Measurements from ENCODE around the gene MCF2L2.
"Not testable (repeated sequence)": the region's sequence is repeated elsewhere in the genome, so short reads cannot be mapped to it uniquely, and the experiment has no call there.

Gene MCF2L2

DNA sequence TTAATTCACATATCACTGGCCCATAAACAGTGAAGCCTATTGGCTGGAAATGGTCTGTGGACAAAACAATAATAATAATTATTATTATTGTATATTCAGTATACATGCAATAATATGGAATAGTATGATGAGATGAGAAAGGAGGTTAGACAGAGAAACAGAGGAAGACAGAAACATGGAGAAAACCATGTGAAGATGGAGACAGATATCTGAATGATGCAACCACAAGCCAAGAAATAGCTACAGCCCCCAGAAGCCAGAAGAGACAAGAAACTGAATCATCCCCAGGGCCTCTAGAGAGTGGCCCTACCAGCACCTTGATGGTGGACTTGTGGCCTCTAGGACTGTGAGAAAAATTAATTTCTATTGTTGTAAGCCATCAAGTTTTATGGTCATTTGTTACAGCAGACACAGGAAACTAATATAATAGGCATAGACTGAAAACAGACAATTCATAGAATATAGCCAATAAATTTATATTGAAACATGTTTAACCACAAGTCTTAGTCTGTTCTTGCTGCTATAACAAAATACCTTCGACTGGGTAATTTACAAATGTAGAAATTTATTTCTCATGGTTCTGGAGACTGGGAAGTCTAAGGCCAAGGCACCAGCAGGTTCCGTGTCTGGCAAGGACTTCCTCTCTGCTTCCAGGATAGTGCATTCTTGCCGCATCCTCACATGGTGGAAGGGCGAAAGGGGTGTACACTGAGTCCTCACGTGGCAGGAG is 31.6 kb downstream of the MCF2L2 start:
- in situ Hi-C loops (cut with MboI; ENCODE audit: low sequenced_read_pairs): no loop called here

DNA sequence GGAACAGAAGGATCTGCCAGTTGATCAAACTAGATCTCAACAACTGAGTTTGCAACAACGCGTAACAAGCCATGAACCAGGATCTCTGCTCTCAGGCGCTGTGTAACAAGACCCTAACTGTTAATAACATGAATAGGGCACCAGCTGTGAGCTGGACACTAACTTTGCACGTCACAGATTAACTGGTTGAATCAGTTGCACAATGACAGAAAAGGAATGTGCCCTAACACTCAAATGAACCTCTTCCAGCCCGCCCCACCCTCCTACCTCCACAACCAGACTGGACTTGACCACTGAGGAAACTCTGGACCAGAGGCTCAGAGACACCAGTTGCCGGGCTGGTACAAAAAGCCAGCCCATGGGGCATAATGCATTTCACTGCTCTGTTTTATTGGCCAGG is 34.3 kb downstream of the MCF2L2 start:
- in situ Hi-C loops (cut with MboI; ENCODE audit: low sequenced_read_pairs): no loop called here

DNA sequence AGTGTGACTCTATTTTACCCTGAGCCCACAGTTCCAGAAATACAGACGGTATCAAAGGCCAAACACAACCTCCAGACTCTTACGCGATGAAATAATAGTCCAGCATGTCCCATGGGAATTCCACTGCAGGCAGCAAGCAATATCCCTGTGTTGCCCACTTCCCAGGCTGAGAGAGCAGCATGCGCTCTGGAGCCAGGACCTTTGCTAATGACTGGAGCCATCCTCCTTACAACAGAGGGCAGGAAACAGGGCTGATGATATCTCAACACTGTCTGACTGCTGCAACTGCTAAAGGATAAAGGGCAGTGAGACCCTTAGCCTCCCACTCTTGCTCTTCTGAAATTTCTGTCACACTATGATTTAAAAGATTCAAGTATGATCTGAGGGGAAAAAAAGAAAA is 34.8 kb downstream of the MCF2L2 start:
- in situ Hi-C loops (cut with MboI; ENCODE audit: low sequenced_read_pairs): no loop called here

DNA sequence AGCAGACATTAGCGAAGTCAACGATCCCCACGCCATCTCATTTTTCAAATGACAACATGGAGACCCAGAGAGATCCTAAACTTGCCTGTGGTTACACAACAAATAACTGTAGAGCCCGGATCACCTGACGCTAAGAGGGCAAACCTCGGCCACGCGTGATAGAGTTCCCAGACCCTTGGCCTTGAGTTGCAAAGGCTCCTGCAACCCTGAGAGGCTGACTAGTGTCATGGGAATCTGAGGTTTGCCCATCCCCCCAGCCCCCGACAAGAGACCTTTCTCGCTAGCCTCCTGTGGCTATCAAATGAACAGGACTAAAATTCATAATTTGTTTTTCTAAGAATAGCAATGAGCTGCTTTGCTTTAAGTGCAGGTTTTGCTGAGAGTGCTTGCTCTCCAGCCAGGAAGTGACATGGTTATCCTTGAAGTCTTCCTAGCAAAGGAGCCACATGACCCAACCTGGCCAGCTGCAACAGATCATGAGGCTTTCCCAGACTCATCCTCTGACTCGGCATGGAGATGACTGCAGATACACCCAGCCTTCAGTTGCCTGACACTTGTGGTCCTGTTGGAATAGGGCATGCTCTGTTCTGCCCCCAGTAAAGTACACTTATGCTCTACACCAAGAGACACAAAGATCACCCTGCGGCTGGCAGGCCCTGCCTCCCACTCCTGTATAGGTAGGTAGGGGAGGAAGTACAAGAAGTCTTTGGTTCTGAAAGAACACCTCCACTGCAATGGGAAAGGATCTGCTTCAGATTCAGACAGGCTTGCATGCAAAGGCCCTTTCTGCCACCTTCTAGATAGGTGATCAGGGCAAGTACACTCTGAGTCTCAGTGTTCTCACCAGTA is 36.0 kb downstream of the MCF2L2 start:
- in situ Hi-C loops (cut with MboI; ENCODE audit: low sequenced_read_pairs): no loop called here

DNA sequence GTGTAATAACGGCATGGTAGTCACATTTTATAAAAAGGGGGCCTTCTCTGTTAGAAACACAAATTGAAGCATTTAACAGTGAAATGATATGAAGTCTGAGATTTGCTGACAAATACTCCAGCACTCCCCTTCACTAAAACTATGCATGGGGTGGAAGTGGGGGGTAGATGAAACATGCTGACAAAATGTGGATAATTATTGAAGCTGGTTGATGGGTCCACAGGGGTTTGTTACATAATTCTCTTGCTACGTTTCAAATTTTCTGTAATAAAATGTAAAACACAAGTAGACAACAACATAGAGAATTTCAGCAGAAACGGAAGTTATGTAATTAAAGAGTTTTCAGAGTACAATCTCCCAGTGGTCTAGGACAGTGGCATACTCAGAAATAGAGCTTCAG is 37.0 kb downstream of the MCF2L2 start:
- in situ Hi-C loops (cut with MboI; ENCODE audit: low sequenced_read_pairs): no loop called here

DNA sequence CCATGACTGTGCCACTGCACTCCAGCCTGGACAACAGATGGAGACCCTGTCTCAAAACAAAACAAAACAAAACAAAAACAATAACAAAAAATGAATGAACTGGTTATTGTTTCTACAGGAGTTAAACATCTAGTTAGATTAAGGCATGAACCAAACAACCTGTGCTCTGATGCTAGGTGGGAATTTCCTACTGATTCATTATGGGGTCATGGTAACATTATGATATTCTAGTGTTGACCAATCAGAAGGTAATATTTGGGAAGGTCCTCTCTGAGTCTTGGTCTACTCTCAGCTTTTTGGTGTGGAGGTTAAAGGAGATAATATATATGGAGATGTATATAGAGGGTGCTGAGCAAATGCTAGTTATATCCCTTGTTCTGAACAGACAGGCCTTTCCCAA is 37.6 kb downstream of the MCF2L2 start:
- in situ Hi-C loops (cut with MboI; ENCODE audit: low sequenced_read_pairs): no loop called here

DNA sequence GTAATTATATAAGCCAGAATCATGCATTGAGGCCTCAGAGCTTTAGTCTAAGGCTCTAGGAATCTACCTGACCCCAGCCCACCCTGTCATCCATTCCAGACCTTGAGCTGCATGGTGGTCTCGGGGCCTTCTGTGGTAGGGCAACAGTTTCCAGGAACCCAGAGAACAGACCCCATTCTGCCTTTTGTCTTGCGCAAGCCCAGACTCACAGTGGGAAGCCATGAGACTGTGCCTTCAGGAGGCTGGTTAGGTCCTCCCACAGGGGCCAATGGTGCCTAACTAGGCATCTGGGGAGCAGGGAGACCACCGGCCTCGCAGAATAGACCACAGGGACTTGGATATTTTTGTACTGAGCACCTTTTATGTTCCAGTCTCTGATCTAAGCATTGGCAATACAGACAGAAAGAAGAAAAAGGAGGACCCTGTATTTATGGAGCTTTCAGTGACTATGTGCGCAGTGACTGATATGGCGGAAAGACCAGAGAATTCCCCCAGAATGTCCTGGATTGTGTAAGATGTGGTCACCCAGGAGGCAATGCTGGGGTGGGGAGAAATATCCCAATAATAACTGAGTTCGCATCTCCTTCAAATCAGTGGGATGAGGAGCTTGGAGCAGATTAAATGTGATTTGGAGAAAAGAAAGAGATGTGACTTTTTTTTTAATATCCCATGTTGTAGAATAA is 40.1 kb downstream of the MCF2L2 start:
- in situ Hi-C loops (cut with MboI; ENCODE audit: low sequenced_read_pairs): no loop called here

DNA sequence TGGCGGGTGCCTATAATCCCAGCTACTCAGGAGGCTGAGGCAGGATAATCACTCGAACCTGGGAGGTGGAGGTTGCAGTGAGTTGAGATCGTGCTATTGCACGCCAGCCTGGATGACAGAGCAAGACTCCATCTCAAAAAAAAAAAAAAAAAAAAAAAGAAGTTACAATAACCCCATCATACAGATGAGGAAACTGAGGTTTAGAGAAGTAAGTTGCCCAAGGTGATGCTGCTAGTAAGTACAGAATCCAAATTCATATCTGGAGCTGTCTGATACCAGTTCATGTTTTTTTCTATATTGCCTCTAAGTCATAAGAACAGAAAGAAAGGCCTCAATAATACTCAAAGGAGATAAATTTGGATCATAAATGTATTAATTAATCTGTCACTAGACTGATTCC is 40.6 kb downstream of the MCF2L2 start:
- in situ Hi-C loops (cut with MboI; ENCODE audit: low sequenced_read_pairs): no loop called here

DNA sequence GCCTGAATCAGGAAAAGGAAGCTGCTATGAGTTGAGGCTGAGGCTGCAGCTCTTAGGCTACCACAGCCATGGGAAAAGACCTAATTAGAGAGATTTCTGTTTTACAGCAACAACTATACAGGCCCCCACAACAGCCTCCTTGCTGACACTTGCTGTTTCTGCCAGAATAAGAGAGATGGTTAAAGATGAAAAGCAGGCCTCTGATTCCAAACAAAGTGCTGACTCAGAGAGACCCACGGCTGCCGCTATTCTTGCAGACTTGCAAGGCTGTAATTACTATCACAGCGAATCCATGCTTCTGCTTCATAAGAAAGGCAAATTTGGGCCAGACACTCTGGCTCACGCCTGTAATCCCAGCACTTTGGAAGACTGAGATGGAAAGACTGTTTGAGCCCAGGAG is 41.8 kb downstream of the MCF2L2 start:
- in situ Hi-C loops (cut with MboI; ENCODE audit: low sequenced_read_pairs): no loop called here

DNA sequence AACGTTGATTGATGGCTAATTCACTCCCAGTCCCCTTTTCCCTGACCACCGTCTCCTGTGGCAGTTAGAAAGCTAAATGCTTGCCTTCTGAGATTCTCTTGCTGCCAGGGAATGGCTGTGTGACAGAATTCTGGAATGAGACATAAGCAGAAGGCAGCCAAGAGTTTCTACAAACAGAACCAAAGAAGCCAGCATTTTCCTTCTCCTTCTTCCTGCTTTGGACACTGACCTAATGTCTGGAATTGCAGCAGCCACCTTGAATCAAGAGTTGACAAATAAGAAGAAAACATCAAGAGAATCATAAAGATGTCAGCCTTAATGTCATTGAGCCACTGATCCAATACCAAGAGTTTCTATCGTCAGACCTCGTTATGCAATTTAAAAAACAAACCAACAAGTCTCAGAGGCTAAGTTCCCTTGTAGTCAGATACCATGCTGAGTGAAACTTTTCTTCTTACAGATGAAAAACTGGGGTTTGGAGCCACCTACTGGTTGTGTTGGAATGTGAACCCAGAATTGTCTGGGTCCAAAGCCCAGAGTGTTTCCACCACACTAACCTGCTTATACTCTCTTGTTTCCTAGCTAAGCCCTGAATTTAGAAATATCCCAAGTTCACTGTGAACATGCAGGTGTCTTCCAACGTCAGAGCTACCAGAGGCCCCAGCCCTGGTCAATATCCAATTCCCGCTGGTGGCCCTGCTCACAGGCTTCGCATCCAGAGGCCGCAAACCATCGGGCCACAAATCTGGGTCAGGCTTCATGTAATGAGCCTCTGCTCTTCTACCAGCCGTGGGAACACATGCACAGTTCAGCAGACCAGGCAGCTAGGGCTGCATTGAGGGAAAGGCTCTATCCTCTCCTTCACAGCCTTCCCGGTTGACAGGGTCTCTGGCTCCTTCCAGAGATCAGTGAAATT is 42.5 kb downstream of the MCF2L2 start:
- in situ Hi-C loops (cut with MboI; ENCODE audit: low sequenced_read_pairs): no loop called here

DNA sequence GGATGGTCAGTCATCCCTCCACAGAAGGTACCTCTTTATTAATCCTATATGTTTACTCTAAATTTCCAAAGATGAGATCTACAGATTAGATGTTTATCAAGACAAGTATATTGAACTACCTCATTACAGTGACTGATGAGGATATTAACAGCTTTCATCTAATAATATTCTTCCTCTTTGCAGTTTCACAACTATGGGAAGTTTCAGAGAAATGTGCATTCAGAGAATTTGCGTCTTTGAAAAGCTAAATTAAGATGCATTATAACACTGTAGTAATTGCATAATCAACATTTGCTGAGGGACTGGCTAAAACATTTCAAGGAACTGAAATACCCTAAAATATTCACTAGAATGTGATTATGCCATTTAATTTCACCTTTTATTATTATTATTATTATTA is 46.7 kb downstream of the MCF2L2 start:
- in situ Hi-C loops (cut with MboI; ENCODE audit: low sequenced_read_pairs): no loop called here

DNA sequence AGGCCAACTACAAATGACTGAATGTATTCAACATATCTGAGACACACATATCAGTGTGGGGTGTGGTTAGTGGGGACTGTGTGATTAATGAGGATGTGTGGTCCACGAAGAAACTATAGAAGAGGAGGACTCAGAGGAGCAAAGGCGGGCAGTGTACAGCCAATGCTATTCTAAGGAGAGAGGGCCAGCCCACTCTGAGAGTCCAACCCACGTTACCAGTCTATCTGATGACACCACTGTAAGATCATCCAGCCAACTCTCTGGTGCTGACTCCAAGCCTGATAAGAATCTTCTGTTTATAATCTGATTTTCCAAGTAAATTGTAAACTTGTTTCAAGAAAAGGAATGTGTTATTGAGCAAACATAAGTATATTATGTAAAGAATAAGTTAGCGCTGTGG is 47.2 kb downstream of the MCF2L2 start:
- in situ Hi-C loops (cut with MboI; ENCODE audit: low sequenced_read_pairs): no loop called here

DNA sequence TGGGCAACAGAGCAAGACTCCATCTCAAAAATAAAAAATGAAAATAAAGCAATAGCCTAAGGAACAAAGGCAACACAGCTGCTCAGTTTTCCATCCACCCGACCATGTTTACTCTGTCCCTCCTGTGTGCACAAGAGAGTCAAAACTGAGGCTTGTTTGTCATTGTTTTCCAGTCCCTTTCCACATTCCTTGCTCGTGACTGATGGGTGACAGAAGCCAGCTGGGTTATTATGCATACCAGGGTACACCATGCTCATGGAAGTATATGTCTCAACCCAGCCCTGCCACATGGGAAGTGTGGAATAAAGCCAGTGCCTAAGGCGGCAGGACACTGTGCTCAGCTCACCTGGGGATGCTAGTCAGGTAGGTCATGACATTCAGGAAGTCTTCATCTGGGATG is 49.5 kb downstream of the MCF2L2 start:
- in situ Hi-C loops (cut with MboI; ENCODE audit: low sequenced_read_pairs): no loop called here

DNA sequence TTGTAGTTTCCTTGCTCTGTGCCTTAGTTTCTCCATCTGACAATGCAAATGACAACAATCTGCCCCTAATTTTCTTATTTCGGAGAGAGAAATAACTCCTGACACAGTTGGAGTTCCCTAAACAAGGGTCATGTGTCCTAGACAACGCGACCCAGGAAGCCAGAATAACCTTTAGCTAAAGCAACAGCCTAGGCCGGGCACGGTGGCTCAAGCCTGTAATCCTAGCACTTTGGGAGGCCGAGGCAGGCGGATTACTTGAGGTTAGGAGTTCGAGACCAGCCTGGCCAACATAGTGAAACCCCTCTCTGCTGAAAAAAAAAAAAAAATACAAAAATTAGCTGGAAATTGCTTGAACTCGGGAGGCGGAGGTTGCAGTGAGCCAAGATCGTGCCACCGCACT is 49.9 kb downstream of the MCF2L2 start:
- in situ Hi-C loops (cut with MboI; ENCODE audit: low sequenced_read_pairs): no loop called here

DNA sequence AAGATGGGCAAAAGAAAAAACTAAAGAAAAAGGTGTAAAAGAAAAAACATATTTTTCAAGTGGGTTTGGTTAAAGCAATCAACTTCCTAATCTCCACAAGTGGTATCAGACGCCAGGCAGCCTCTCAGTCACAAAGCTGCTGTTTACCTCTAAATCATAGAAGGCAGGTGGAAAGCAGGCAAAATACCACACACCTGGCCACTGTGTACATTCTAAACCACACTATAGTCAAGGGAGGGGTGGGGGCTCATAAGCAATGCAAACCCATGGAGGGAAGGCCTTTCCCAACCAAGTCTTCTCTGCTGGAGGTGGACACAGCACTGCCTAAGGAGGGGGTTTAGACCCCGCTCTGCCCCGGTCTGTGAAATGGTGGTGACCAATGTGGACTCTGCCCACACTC is 50.4 kb downstream of the MCF2L2 start:
- in situ Hi-C loops (cut with MboI; ENCODE audit: low sequenced_read_pairs): no loop called here

DNA sequence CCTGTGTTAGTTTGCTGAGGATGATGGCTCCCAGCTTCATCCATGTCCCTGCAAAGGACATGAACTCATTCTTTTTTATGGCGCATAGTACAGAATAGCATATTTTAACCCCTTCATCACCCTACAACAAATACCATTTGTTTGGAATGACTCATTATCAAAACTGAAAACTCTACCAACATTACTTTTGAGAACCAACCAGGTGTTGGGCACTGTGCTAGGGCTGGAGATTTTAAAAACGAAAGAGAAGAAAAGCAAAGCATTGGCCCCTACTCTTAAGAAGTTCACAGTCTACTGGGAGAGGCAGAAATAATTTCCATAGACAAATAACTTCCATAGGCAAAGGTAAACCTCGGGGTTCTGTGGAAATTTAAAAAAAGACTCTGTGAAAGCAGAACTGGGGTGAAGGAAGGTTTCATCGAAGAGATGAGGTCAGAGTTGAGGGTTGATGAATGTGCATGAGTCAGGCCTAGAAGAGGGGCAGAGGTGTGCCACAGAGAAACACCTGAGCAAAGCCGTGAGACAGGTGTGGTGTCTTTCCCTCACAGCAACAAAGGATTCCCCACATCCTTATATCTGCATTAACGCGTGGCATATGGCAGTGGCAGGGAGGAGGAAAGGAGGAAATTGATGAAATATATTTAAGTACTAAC is 51.0 kb downstream of the MCF2L2 start:
- in situ Hi-C loops (cut with MboI; ENCODE audit: low sequenced_read_pairs): no loop called here

DNA sequence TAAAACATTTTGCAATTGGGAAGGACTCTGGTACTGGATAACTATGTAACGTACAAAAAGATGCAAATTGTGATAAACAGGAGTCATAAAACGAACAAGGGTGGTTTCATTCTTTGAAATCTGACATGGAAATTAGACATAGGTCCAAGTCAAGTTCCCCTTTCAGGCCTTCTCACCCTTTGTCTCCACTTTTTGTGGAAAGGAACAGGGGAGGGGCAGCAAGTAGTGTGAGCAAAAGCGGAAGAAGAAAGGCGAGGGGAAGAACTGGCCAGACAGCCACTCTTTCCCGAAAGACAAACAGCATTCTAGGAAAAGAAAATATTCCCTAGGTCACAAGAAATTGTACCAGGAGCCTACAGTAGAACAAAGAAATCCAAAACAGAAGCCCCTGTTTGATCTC is 52.6 kb downstream of the MCF2L2 start:
- in situ Hi-C loops (cut with MboI; ENCODE audit: low sequenced_read_pairs): no loop called here

DNA sequence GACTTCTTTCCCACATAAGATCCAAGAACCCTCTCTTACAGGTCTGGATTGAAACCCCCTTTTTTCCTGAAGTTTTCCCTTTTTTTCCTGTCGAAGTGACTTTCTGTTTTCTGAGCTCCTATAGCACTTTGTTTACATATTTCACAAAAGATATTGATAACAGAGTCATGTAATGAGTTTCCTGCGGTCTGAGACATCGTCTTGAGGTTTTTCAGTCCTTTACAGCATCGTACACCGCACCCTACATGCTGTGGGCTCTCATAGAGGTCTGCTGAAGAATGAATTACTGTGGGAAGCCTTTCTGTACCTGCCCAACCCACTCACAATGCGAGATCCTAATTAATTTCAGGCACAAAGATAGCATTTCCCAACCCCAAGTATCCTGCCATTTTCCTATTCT is 53.1 kb downstream of the MCF2L2 start:
- in situ Hi-C loops (cut with MboI; ENCODE audit: low sequenced_read_pairs): no loop called here

DNA sequence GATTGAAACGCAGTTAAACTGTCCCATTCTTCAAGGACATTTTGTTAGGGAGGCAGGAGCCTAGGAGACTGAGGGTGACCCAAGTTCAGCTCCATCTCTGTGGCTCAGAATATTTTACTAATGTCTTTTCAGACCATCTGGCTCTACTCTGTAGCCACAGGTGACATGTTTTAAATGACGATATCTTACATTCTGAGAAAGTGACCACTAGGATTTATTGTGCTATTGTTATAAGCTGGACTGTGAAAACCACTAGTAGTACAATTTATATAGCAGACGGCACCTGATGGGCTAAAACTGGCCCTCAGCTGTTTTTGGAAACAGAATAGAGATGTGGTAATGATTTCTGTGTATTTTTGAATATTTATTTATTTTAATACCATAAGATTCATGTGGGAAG is 55.5 kb downstream of the MCF2L2 start:
- in situ Hi-C loops (cut with MboI; ENCODE audit: low sequenced_read_pairs): no loop called here

DNA sequence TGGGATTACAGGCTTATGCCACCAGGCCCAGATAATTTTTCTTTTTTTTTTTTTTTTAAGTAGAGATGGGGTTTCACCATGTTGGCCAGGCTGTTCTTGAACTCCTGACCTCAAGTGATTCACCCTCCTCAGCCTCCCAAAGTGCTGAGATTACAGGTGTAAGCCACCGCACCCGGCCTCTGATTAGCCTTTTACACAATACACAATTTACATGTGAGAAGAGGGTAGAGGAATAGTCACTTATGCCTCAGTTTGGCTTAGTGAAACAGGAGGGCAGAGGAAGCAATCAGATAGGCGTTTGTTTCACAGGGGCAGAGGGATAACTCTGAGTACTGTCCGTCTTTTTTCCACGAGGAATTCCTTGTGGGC is 56.8 kb downstream of the MCF2L2 start:
- in situ Hi-C loops (cut with MboI; ENCODE audit: low sequenced_read_pairs): not testable (repeated sequence)

Measured in hTERT RPE-1 (cell line).